PC-3 (cell line): ENCODE results near the gene TRIM71. TPM values are rescaled to one million over a fixed set of nuclear protein-coding genes. Genes with fewer than 3 reads are reported as not detected.

ENCODE experiments used
- ATAC-seq: fragments of 200-7000 bp; cut with Tn5 transposase; 2 replicates; pipeline ENCODE4 v1.9.1; 2020; ENCODE audit warnings: mild to moderate bottlenecking, moderate library complexity
- BruUV-seq: library from RNA; stranded (reverse); fragments of 400-500 nt; replicated peaks from 2 replicates; lab custom pipeline; 2021; lab: Mats Ljungman, UMichigan
- CTCF ChIA-PET: fragments of 300-600 bp; sonication (Branson Sonifier 250); formaldehyde crosslinking; loops from one replicate; lab custom pipeline; 2022; ENCODE audit warnings: antibody characterized with exemption; lab: Charles Lee
- POLR2A ChIA-PET: fragments of 300-600 bp; sonication (Branson Sonifier 250); formaldehyde crosslinking; loops from one replicate; lab custom pipeline; 2022; ENCODE audit warnings: antibody characterized with exemption; ENCODE audit not compliant: unreplicated experiment; lab: Charles Lee
- DNase-seq: peaks from one replicate; pipeline ENCODE4 v3.0.0-alpha.2; 2015
- H2AFZ ChIP-seq: fragments of 300-600 bp; sonication (generic); 2 replicates; pipeline ENCODE4 v1.6.0; 2016; ENCODE audit warnings: antibody characterized with exemption, low read length
- H3F3A ChIP-seq: fragments of 300-600 bp; sonication (generic); one replicate; pipeline ENCODE4 v1.6.0; 2017; ENCODE audit warnings: antibody characterized with exemption, low read length, control low read depth, mild to moderate bottlenecking; ENCODE audit not compliant: unreplicated experiment
- H3K27ac ChIP-seq: fragments of 300-600 bp; sonication (generic); 2 replicates; pipeline ENCODE4 v1.5.1; 2016; ENCODE audit warnings: mild to moderate bottlenecking, low read length
- H3K27me3 ChIP-seq: fragments of 300-600 bp; sonication (generic); 2 replicates; pipeline ENCODE4 v1.6.1; 2016; ENCODE audit warnings: low read length, mixed read lengths
- H3K36me3 ChIP-seq: fragments of 300-600 bp; sonication (generic); 2 replicates; pipeline ENCODE4 v1.6.1; 2016; ENCODE audit warnings: low read depth, mixed run types, low read length, mixed read lengths
- H3K4me1 ChIP-seq: fragments of 300-600 bp; sonication (generic); 2 replicates; pipeline ENCODE4 v1.5.1; 2016; ENCODE audit warnings: low read length; ENCODE audit not compliant: insufficient read depth
- H3K4me2 ChIP-seq: fragments of 300-600 bp; sonication (generic); 2 replicates; pipeline ENCODE4 v1.6.0; 2016; ENCODE audit warnings: low read length
- H3K4me3 ChIP-seq: fragments of 300-600 bp; sonication (generic); 2 replicates; pipeline ENCODE4 v1.5.1; 2016; ENCODE audit warnings: mild to moderate bottlenecking, low read length, mixed read lengths
- H3K79me2 ChIP-seq: fragments of 300-600 bp; sonication (generic); 2 replicates; pipeline ENCODE4 v1.6.1; 2017; ENCODE audit warnings: low read length, mixed read lengths
- H3K9ac ChIP-seq: fragments of 300-600 bp; sonication (generic); 2 replicates; pipeline ENCODE4 v1.6.0; 2016; ENCODE audit warnings: mild to moderate bottlenecking, low read length
- H3K9me2 ChIP-seq: fragments of 300-600 bp; sonication (generic); replicated peaks from 2 replicates; pipeline ENCODE4 v1.6.1; 2016; ENCODE audit warnings: mixed run types, low read length, mixed read lengths
- H3K9me3 ChIP-seq: fragments of 300-600 bp; sonication (generic); 2 replicates; pipeline ENCODE4 v1.6.1; 2016; ENCODE audit warnings: low read length, mixed read lengths
- H4K20me1 ChIP-seq: fragments of 300-600 bp; sonication (generic); 2 replicates; pipeline ENCODE4 v1.6.1; 2016; ENCODE audit warnings: low read length, mixed read lengths
- CTCF ChIP-seq: fragments of 300-600 bp; sonication (generic); conservative IDR thresholded peaks from 2 replicates; pipeline ENCODE4 v1.5.1; 2017; ENCODE audit warnings: antibody characterized with exemption, low read depth, mild to moderate bottlenecking, low read length
- EZH2 ChIP-seq: fragments of 300-600 bp; sonication (generic); IDR thresholded peaks from one replicate; pipeline ENCODE4 v1.6.1; 2017; ENCODE audit warnings: antibody characterized with exemption, mild to moderate bottlenecking, low read length; ENCODE audit not compliant: unreplicated experiment
- EZH2phosphoT487 ChIP-seq: fragments of 300-600 bp; sonication (generic); IDR thresholded peaks from 2 replicates; pipeline ENCODE4 v1.6.1; 2018; ENCODE audit warnings: mild to moderate bottlenecking, antibody characterized with exemption, low read length, borderline replicate concordance
- intact Hi-C: fragments of 100-400 bp; cut with micrococcal nuclease; formaldehyde crosslinking; loops from 2 replicates; pipeline ENCODE4 v1.9.0; 2023
- total RNA-seq: library from RNA; depleted of rRNA; stranded (reverse); fragments of >200 nt; gene quantifications from 2 replicates; pipeline ENCODE4 v1.2.3, GENCODE V29; 2014

Gene TRIM71
- total RNA-seq, 1 experiment from 2014 or later: 0.11 TPM

- POLR2A ChIA-PET: no interaction called here
- TF ChIP-seq EZH2 (no peak), EZH2phosphoT487 (no peak), CTCF (no peak)
- Histone ChIP-seq H2AFZ (no peak overlapping the region), H3K4me3 (no peak overlapping the region), H3F3A (no peaks in the 10 kb centered on the region), H3K36me3 (no peaks in the 10 kb centered on the region), H3K4me2 (no peak overlapping the region), H3K4me1 (no peaks in the 10 kb centered on the region), H3K9ac (no peak overlapping the region), H4K20me1 (no peaks in the 10 kb centered on the region), H3K79me2 (no peaks in the 10 kb centered on the region), H3K27me3 (no peaks in the 10 kb centered on the region), H3K27ac (no peak overlapping the region), H3K9me2 (no peaks in the 10 kb centered on the region), H3K9me3 (no peaks in the 10 kb centered on the region)
- ATAC-seq (no peak), DNase-seq (no peak)
- intact Hi-C loops: no loop called here
- CTCF ChIA-PET: interaction anchor here (0.7 kb wide), 1 partner anchor 9 kb away, joined by 3 read pairs; no protein-coding TSS in a partner anchor
- BruUV-seq: no TSS peak
Observed at GRCh38 chr3:32892625-32893598, 75.1 kb downstream of the TRIM71 start.

GRCh38 chr3:32894977-32895376 lies 77.2 kb downstream of the TRIM71 start:
- H3F3A ChIP-seq: no peaks in the 10 kb centered on the region
- ChIA-PET POLR2A (no interaction called here), CTCF (interaction anchor here (0.6 kb wide), 1 partner anchor 139 kb away, joined by 6 read pairs; no protein-coding TSS in a partner anchor)
- no TSS peak for BruUV-seq
- H2AFZ ChIP-seq: no peak overlapping the region
- no peak for DNase-seq
- no peaks in the 10 kb centered on the region for H3K4me1 ChIP-seq
- no peak for ATAC-seq
- no peak overlapping the region for H3K9ac ChIP-seq
- intact Hi-C loops: no loop called here
- no peaks in the 10 kb centered on the region for H3K36me3 ChIP-seq
- H3K27ac ChIP-seq: no peak overlapping the region
- no peaks in the 10 kb centered on the region for H3K9me3 ChIP-seq
- H4K20me1 ChIP-seq: no peaks in the 10 kb centered on the region
- H3K27me3 ChIP-seq: no peaks in the 10 kb centered on the region
- no peak overlapping the region for H3K4me2 ChIP-seq
- no peaks in the 10 kb centered on the region for H3K79me2 ChIP-seq
- no peak for TF ChIP-seq CTCF
- no peak for TF ChIP-seq EZH2
- TF ChIP-seq EZH2phosphoT487: no peak
- no peak overlapping the region for H3K4me3 ChIP-seq
- no peaks in the 10 kb centered on the region for H3K9me2 ChIP-seq

- no peaks in the 10 kb centered on the region for H3K36me3 ChIP-seq
Observed at GRCh38 chr3:32895701-32896100, 77.9 kb downstream of the TRIM71 start.

More at GRCh38 chr3:32895701-32896100, 77.9 kb downstream of the TRIM71 start:
- Histone ChIP-seq H2AFZ (no peak overlapping the region), H3K9ac (no peak overlapping the region), H3K27ac (no peak overlapping the region), H3F3A (no peaks in the 10 kb centered on the region), H3K4me3 (no peak overlapping the region), H3K9me2 (no peaks in the 10 kb centered on the region), H3K4me2 (no peak overlapping the region), H3K4me1 (no peaks in the 10 kb centered on the region), H3K79me2 (no peaks in the 10 kb centered on the region), H4K20me1 (no peaks in the 10 kb centered on the region), H3K9me3 (no peaks in the 10 kb centered on the region), H3K27me3 (no peaks in the 10 kb centered on the region)
- CTCF ChIA-PET: interaction anchor here (0.6 kb wide), 1 partner anchor 140 kb away, joined by 6 read pairs; no protein-coding TSS in a partner anchor
- no peak for ATAC-seq
- intact Hi-C loops: no loop called here
- no peak for DNase-seq
- no TSS peak for BruUV-seq
- TF ChIP-seq EZH2phosphoT487: no peak
- no peak for TF ChIP-seq CTCF
- TF ChIP-seq EZH2: no peak
- POLR2A ChIA-PET: no interaction called here
